Esophagus muscularis mucosa (tissue), 3 donors: Measurements from ENCODE around the gene KCNH4.
"Not testable (repeated sequence)": the region's sequence is repeated elsewhere in the genome, so short reads cannot be mapped to it uniquely, and the experiment has no call there.

Source experiments
- CTCF ChIP-seq, 3 experiments: fragments of 200-600 bp in 2 of 3; fragments of 450-650 bp in 1 of 3; sonication (generic) in 2 of 3; IDR thresholded peaks; one replicate each; pipeline ENCODE4 v1.5.1; 2017 to 2019; ENCODE audit warnings: antibody characterized with exemption in 3 of 3, mild to moderate bottlenecking in 2 of 3, moderate library complexity in 1 of 3
- POLR2A ChIP-seq: fragments of 450-650 bp; IDR thresholded peaks from one replicate; pipeline ENCODE4 v1.6.1; 2017; ENCODE audit warnings: antibody characterized with exemption, moderate library complexity, mild to moderate bottlenecking, low read depth
- POLR2AphosphoS5 ChIP-seq, 2 donors: sonication (generic); formaldehyde crosslinking; IDR thresholded peaks; one replicate each; pipeline ENCODE4 v1.6.1; 2017; ENCODE audit warnings: antibody characterized with exemption in 2 of 2

- TF ChIP-seq CTCF (IDR thresholded peaks at IDR 0.05); POLR2AphosphoS5 (IDR thresholded peaks at IDR 0.05); POLR2A: not testable (repeated sequence)
Observed at GRCh38 chr17:42186191-42186590, 5.2 kb upstream of the KCNH4 start.
